Hepatocyte (in vitro differentiated cells): Measurements from ENCODE around the gene ENTPD2.

Source experiments
- CTCF ChIP-seq: fragments of 200-600 bp; sonication (generic); IDR thresholded peaks from 2 replicates; pipeline ENCODE4 v1.5.1; 2016; ENCODE audit warnings: antibody characterized with exemption, mild to moderate bottlenecking; ENCODE audit not compliant: poor library complexity
- EZH2 ChIP-seq: fragments of 200-600 bp; sonication (generic); IDR thresholded peaks from 2 replicates; pipeline ENCODE4 v1.6.1; 2016; ENCODE audit warnings: antibody characterized with exemption, mild to moderate bottlenecking, borderline replicate concordance
- EZH2phosphoT487 ChIP-seq: fragments of 200-600 bp; sonication (generic); IDR thresholded peaks from one replicate; pipeline ENCODE4 v1.6.1; 2018; ENCODE audit warnings: antibody characterized with exemption, mild to moderate bottlenecking, low read depth, moderate library complexity; ENCODE audit not compliant: unreplicated experiment, severe bottlenecking

- TF ChIP-seq CTCF (no peak), EZH2 (no peak), EZH2phosphoT487 (no peak)
These were observed at the start of gene ENTPD2 for GRCh38 chr9:137053944-137054931.
